ENCODE data around the gene PIP.
"Not testable (repeated sequence)": the region's sequence is repeated elsewhere in the genome, so short reads cannot be mapped to it uniquely, and the experiment has no call there.

The PIP gene

DNA sequence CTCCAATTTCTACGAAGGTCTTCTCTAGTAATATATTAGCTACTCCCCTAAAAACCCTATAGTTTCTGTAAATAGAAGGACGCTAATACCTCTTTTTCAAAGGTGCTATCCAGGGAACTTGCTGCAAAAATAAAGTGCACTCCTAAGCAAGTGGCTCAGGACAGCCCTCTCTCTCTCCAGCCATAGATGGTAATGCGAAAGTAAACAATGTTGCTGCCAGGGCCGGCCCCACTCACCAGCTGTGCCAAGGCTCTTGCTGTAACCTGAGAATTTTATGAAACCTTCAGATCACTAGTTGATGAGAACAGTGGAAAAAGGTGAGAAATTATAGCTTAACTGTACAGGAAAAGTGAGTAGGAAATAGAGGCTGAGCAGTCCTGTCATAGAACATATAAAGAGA lies 40.5 kb downstream of the PIP start:
- H3K4me3 ChIP-seq = peak overlapping the region in 1 of 7 experiments; percentile 22
- H3K27ac ChIP-seq = no peak overlapping the region

DNA sequence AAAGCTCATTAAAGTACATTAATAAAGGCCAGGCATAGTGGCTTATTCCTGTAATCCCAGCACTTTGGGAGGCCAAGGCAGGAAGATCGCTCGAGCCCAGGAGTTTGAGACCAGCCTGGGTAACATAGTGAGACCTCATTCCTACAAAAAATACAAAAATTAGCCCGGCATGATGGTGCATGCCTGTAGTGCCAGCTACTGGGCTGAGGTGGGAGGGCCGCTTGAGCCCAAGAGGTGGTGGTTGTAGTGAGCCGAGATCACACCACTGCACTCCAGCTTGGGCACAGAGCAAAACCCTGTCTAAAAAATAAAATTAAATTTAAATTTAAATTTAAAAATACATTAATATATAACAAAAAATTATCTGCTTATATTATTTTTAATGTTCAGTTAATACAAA lies 44.3 kb downstream of the PIP start:
- no peak overlapping the region for H3K4me3 ChIP-seq
- no peak overlapping the region for H3K27ac ChIP-seq

DNA sequence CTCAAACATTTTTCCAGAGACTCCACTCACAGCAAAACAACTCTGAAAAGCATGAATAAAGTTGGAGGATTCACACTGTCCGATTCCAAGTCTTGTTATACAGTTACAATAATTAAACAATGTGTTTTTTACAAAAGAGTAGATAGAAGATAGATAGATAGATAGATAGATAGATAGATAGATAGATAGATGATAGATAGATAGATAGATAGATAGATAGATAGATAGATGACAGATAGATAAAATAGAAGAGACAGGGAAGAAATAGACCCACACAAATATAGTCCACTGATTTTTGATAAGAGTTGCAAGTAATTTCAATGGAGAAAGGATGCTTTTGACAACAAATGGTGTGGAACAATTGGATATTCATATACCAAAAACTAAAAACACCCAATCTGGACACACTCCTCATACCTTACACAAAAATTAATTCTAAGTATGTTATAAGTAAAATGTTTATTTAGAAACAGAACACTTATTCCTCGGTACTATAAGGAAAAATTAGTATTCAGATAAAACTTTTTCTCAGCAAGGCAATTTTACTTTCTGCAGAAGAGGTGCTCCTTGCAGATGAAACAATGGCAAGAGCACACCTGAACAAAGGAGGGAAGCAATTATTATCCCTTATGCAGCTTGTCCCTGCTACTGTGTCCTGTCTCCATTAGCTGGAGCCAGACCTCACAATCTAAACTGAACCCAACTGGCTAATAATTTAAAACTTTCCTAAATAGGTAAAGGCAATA lies 45.7 kb downstream of the PIP start:
- no peak overlapping the region for H3K4me3 ChIP-seq
- H3K27ac ChIP-seq = no peak overlapping the region

DNA sequence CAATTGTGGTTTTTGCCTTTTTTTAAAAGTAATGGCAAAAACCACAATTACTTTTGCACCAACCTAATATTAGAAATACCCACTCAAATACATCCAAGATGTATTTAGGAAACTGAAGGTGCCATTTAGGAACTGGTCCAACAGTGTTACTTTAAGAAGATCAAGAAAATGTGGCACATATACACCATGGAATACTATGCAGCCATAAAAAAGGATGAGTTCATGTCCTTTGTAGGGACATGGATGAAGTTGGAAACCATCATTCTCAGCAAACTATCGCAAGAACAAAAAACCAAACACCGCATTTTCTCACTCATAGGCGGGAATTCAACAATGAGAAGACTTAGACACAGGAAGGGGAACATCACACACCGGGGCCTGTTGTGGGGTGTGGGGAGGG lies 48.9 kb downstream of the PIP start:
- H3K4me3 ChIP-seq, H3K27ac ChIP-seq: not testable (repeated sequence)

DNA sequence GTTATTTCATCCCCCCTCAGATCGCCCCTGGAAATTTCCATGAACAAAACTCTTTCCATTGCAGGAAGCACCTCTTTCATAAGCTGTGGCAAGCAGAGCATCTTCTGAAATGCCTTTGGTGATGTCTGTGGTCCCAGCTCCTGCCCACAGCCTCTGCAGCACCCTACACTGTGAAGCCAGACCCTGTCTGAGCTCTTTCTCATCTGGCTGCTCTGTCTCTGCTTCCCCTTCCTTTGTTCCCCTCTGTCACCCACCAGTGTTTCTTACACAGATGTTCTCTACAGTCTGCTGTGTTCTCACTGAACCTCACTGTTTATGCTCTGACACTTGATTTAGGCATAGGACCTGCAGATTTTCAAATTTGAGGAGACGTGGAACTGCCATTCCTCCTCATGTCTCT lies 49.5 kb downstream of the PIP start:
- no peak overlapping the region for H3K27ac ChIP-seq
- H3K4me3 ChIP-seq = no peak overlapping the region

DNA sequence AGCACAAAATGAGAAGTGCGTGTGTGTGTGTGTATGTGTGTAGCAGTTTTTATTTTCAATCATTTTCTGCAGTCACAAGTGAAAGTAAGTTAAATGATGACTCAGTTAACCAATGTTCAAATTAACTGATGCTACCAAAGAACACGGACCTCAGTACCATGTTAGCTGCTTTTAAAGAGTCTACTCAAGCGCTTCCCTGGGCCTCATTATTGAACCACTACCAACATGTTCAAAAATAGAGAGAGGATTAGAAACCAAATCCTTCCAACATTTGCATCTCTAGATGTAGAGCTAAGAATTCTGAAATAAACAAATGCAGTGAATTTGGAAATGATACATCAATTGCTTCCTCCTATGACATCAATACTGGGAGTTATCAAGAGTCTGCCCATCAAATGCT lies 51.1 kb downstream of the PIP start, which contains the start of gene TAS2R39:
TAS2R39 (plus strand) TSS at position 396 of the 400 bp plus-strand sequence; CDS start at position 396, 0 bp downstream.
- no peak within 1 kb of the TSS for H3K4me3 ChIP-seq
- H3K27ac ChIP-seq = no peak within 1 kb of the TSS

DNA sequence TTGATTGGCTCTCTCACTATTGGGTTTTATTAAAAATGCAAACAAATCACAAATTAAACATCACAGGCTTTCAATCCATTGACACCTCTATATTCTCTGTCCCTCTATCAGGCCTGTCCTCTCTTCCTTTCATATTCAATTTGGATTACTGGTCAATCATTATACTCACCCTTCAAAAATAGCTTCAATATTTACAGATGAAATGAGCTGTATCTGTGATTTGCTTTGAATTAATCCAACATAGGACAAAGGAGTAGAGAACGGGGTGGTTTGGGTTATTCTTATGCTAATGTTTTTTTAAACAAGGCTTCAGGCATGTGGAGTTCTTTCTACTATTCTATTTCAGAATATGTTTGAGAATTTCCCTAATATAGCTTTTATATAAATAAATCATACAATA lies 53.7 kb downstream of the PIP start:
- H3K4me3 ChIP-seq = no peak overlapping the region
- H3K27ac ChIP-seq = no peak overlapping the region

DNA sequence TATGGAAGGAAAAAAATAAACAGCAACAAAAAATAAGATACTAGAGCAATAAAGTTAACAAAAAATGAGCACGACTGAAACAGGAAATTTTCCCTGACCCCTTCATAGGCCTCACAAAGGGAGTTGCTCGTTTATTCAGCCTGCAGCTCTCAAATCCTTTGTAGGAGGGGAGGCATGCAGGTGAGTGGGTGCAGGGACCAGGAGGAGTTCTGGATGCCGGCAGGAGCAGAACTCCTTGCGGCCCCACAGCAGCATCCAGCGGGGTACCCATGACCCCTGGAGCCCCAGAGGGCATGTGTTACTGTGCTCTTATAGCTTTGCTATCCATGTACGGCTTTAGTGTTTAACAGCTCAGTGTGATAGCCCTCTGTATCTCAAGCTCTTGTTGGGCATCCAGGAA lies 57.1 kb downstream of the PIP start:
- Histone ChIP-seq H3K27ac (no peak overlapping the region), H3K4me3 (no peak overlapping the region)
